Keratinocyte (primary cell): ENCODE results near the gene CFL1. TPM values are rescaled to one million over a fixed set of nuclear protein-coding genes. Genes with fewer than 3 reads are reported as not detected.

ENCODE experiments used
- DNase-seq: peaks from one replicate; pipeline ENCODE4 v3.0.0-alpha.2; 2011; ENCODE audit warnings: low read depth, missing footprints, low spot score
- FAIRE-seq: peaks from 2 replicates; lab custom pipeline; 2011; peaks lifted over from hg19 to GRCh38; lab: Jason Lieb, UNC
- H2AFZ ChIP-seq: 2 replicates; pipeline ENCODE4 v1.6.0; 2012; ENCODE audit warnings: low read length, control low read depth, inconsistent platforms; ENCODE audit not compliant: control insufficient read depth
- H3K27ac ChIP-seq: 2 replicates; pipeline ENCODE4 v1.5.1; 2011; ENCODE audit warnings: low read length; ENCODE audit not compliant: control insufficient read depth, insufficient read depth
- H3K27me3 ChIP-seq: 3 replicates; pipeline ENCODE4 v1.6.0; 2011; ENCODE audit warnings: low read length; ENCODE audit not compliant: control insufficient read depth, insufficient read depth; ENCODE audit errors: extremely low read depth
- H3K36me3 ChIP-seq, 2 experiments: 2 replicates in 1 of 2; 3 replicates in 1 of 2; pipeline ENCODE4 v1.5.1; 2011; ENCODE audit warnings: low read length in 2 of 2, mild to moderate bottlenecking in 1 of 2; ENCODE audit not compliant: control insufficient read depth in 2 of 2, insufficient read depth in 2 of 2; ENCODE audit errors: extremely low read depth in 1 of 2
- H3K4me1 ChIP-seq: 3 replicates; pipeline ENCODE4 v1.5.1; 2011; ENCODE audit warnings: low read length; ENCODE audit not compliant: control insufficient read depth, insufficient read depth; ENCODE audit errors: extremely low read depth
- H3K4me2 ChIP-seq: 3 replicates; pipeline ENCODE4 v1.6.0; 2011; ENCODE audit warnings: low read depth, low read length; ENCODE audit not compliant: control insufficient read depth, insufficient read depth; ENCODE audit errors: extremely low read depth
- H3K4me3 ChIP-seq, 3 experiments: fragments of 200-600 bp in 1 of 3; sonication (generic) in 1 of 3; 2 replicates in 2 of 3; 3 replicates in 1 of 3; pipeline ENCODE4 v1.5.1; 2011 to 2016; ENCODE audit warnings: low read length in 3 of 3, mild to moderate bottlenecking in 3 of 3, control low read depth in 2 of 3, inconsistent platforms in 1 of 3, low read depth in 1 of 3, mixed read lengths in 1 of 3, mixed run types in 1 of 3, moderate library complexity in 1 of 3; ENCODE audit not compliant: control insufficient read depth in 2 of 3, insufficient read depth in 2 of 3; ENCODE audit errors: extremely low read depth in 1 of 3
- H3K79me2 ChIP-seq: 2 replicates; pipeline ENCODE4 v1.6.0; 2012; ENCODE audit warnings: low read length; ENCODE audit not compliant: control insufficient read depth, insufficient read depth
- H3K9ac ChIP-seq: 3 replicates; pipeline ENCODE4 v1.6.0; 2011; ENCODE audit warnings: low read length; ENCODE audit not compliant: control insufficient read depth, insufficient read depth; ENCODE audit errors: extremely low read depth
- H3K9me1 ChIP-seq: 3 replicates; pipeline ENCODE4 v1.6.0; 2011; ENCODE audit warnings: low read length; ENCODE audit not compliant: control insufficient read depth, insufficient read depth; ENCODE audit errors: extremely low read depth
- H3K9me3 ChIP-seq: 2 replicates; pipeline ENCODE4 v1.5.1; 2012; ENCODE audit warnings: low read depth, low read length; ENCODE audit not compliant: control insufficient read depth
- H4K20me1 ChIP-seq: 3 replicates; pipeline ENCODE4 v1.6.0; 2011; ENCODE audit warnings: low read length; ENCODE audit not compliant: control insufficient read depth, insufficient read depth; ENCODE audit errors: extremely low read depth
- EZH2 ChIP-seq: IDR thresholded peaks from one replicate; pipeline ENCODE4 v1.6.1; 2012; ENCODE audit warnings: inconsistent platforms, mild to moderate bottlenecking, low read length, moderate library complexity
- dilution Hi-C: fragments of 300-500 bp; cut with MboI; formaldehyde crosslinking; loops from one replicate; pipeline ENCODE4 v1.7.0; 2020; ENCODE audit warnings: low sequenced_read_pairs; ENCODE audit not compliant: extremely low pct_ligation_motif_present
- polyA plus RNA-seq, 5 experiments: library from polyadenylated mRNA; depleted of rRNA in 3 of 5; stranded (reverse) in 3 of 5; stranded (forward) in 1 of 5; unstranded in 1 of 5; fragments of >200 nt; gene quantifications; 1 replicate in 1 of 5; 2 replicates in 3 of 5; 3 replicates in 1 of 5; pipeline versions ENCODE4 v1.2.1 to v1.2.3, GENCODE V29; 2011 to 2012; ENCODE audit warnings: missing spikeins in 2 of 5, low read depth in 1 of 5, low replicate concordance in 1 of 5
- TF ChIP-seq, protein P1 (sequence below), 3 experiments: IDR thresholded peaks in 1 of 3; conservative IDR thresholded peaks in 1 of 3; optimal IDR thresholded peaks in 1 of 3; 2 replicates in 2 of 3; 3 replicates in 1 of 3; pipeline versions ENCODE3 to v1.5.1; 2011; ENCODE audit warnings: low read length in 3 of 3, mild to moderate bottlenecking in 3 of 3, moderate library complexity in 2 of 3, control low read depth in 1 of 3, inconsistent platforms in 1 of 3; ENCODE audit not compliant: insufficient read depth in 2 of 3; ENCODE audit errors: extremely low read depth in 1 of 3

The CFL1 gene
- polyA plus RNA-seq, 1 donor (not counting 4 experiments of a cell fraction or from before 2014, with no cell fraction given): 1,236 TPM

DNA sequence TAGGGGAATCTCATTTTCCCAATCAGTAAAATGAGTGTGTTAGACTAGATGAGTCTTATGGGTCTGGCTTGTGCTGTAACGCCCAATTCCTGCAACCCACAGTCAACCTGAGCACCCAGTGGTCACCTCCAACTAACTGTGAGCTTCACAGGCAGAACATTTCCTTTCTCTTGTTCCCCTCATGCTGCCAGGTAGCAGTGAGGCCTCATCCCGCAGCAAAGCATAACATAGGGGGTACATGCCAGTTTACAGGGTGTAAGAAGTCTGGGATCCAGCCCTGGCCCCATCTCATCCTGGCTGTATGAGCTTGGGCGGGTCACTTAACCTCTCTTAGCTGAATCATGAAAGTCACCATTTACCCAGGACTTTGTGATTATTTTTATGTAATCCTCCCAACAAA, 10.9 kb upstream of the CFL1 start:
- Histone ChIP-seq H3K79me2 (no peaks in the 10 kb centered on the region), H3K9me3 (no peaks in the 10 kb centered on the region), H3K27me3 (no peaks in the 10 kb centered on the region), H3K27ac (no peak overlapping the region), H2AFZ (no peak overlapping the region), H3K36me3 (peaks cover 19 to 28% of the 10 kb centered on the region in 2 experiments), H3K4me1 (no peaks in the 10 kb centered on the region), H3K9ac (no peak overlapping the region), H3K4me3 (no peak overlapping the region), H3K4me2 (no peak overlapping the region), H4K20me1 (no peaks in the 10 kb centered on the region), H3K9me1 (no peaks in the 10 kb centered on the region)
- TF ChIP-seq EZH2: no peak
- TF ChIP-seq, protein P1, sequence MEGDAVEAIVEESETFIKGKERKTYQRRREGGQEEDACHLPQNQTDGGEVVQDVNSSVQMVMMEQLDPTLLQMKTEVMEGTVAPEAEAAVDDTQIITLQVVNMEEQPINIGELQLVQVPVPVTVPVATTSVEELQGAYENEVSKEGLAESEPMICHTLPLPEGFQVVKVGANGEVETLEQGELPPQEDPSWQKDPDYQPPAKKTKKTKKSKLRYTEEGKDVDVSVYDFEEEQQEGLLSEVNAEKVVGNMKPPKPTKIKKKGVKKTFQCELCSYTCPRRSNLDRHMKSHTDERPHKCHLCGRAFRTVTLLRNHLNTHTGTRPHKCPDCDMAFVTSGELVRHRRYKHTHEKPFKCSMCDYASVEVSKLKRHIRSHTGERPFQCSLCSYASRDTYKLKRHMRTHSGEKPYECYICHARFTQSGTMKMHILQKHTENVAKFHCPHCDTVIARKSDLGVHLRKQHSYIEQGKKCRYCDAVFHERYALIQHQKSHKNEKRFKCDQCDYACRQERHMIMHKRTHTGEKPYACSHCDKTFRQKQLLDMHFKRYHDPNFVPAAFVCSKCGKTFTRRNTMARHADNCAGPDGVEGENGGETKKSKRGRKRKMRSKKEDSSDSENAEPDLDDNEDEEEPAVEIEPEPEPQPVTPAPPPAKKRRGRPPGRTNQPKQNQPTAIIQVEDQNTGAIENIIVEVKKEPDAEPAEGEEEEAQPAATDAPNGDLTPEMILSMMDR (optimal IDR thresholded peaks at IDR 0.05 in 1 of 3, IDR thresholded peaks at IDR 0.05 in 1 of 3, conservative IDR thresholded peaks at IDR 0.05 in 1 of 3; ENCODE audit: extremely low read depth in 1 of 3, insufficient read depth in 2 of 3, low read length in 3 of 3): no peak
- dilution Hi-C loops: no loop called here
- FAIRE-seq (no peak), DNase-seq (no peak)

DNA sequence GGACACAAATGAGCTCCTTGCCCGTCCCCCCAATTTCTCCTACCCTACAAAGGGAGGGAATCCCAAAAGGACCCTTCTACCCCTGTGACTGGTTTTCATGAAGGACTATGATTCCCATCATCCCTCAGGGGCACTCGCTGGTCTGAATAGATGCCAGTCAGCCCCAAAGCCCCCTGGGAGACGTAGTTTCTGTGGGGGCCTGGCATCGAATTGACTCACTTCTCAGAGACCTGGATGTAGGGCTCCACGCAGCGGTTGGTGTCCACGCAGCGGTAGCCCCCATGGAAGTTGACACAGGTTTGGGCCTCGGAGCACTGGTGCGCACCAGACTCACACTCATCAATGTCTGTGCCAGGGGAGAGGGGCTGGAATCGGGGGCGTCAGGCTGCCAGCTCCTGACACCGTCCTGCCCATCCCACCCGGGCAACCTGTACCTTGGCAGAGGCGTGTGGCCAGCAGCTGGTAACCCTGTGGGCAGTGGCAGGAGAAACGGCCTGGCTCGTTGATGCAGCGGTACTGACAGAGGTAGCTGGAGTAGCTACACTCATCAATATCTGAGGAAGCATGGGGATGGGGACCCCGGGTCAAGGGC, 10.2 kb upstream of the CFL1 start:
- Histone ChIP-seq H3K4me2 (no peak overlapping the region), H3K9ac (no peak overlapping the region), H3K36me3 (peaks cover 27 to 34% of the 10 kb centered on the region in 2 experiments), H3K27me3 (no peaks in the 10 kb centered on the region), H3K79me2 (peaks cover 4% of the 10 kb centered on the region), H3K27ac (no peak overlapping the region), H4K20me1 (no peaks in the 10 kb centered on the region), H3K4me3 (no peak overlapping the region), H3K4me1 (no peaks in the 10 kb centered on the region), H3K9me3 (no peaks in the 10 kb centered on the region), H3K9me1 (no peaks in the 10 kb centered on the region), H2AFZ (no peak overlapping the region)
- TF ChIP-seq, protein P1 (optimal IDR thresholded peaks at IDR 0.05 in 1 of 3, IDR thresholded peaks at IDR 0.05 in 1 of 3, conservative IDR thresholded peaks at IDR 0.05 in 1 of 3; ENCODE audit: extremely low read depth in 1 of 3, insufficient read depth in 2 of 3, low read length in 3 of 3): no peak
- no peak for TF ChIP-seq EZH2
- FAIRE-seq (no peak), DNase-seq (no peak)
- dilution Hi-C loops: no loop called here
